HG03571 (cell line): ENCODE measurements around the gene PRKCD.

Source experiments
- ATAC-seq: cut with Tn5 transposase; IDR thresholded peaks from one replicate; pipeline ENCODE4 v1.9.1; 2021; ENCODE audit not compliant: unreplicated experiment

Gene PRKCD

DNA sequence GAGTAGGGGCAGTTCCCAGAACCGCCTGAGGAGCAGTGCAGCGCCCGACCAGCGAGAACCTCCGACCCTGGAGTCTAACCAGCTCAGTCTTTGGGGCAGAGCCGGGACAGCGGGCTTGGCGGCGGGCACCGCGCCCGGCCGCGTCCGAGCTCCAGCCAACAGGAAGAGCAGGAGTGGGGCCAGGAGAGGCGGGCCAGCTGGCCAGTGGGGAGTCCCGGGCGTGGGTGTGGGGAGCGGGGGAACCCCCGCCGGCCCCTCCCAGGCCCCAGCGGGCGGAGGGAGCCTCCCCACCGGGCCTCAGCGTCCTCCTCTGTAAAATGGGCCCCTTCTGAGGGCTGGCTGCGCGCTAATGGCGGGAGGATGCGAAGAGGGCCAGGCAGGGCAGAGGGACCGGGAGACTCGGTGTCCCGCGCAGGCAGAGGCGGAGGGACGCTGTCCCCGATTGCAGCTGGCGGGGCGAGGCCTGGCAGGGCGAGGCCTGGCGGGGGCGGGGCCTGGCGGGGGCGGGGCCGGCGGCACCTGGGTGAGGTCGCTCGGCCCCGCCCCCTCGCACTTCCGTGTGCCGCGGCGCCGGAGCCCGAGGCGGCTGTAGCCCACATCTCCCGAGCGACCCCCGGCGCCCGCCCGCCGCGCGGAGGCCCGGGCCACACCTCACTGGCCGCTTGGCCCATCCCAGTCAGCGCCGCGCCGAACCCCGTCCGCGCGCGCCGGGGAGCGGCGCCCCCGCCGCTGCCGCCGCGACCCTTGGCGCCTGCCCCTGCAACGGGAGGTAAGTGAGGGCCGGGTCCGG is at the start of gene PRKCD:
Gene PRKCD (plus strand): TSS at position 550 of the 790 bp plus-strand sequence. CDS start 17,214 bp downstream, outside the sequence.
- ATAC-seq: peak; percentile 55

DNA sequence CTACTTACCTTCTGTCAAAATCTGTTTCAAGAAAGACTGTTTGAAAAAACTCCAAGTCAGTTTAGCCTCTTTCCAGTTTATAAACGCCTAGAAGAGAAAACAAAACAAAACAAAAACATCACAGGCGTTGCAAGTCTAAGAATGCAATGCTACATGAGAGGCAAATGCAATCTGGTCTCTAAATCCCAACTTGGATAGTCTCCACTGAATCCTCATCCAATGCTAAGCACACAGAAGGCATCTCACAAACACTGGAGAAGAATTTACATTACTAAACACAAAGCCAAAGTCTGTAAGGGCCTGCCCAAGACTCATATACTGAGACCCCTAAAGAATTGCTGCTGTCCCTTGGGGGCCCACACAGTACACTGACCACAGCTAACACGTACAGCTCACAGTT is 49.2 kb upstream of the PRKCD start:
- ATAC-seq: no peak

DNA sequence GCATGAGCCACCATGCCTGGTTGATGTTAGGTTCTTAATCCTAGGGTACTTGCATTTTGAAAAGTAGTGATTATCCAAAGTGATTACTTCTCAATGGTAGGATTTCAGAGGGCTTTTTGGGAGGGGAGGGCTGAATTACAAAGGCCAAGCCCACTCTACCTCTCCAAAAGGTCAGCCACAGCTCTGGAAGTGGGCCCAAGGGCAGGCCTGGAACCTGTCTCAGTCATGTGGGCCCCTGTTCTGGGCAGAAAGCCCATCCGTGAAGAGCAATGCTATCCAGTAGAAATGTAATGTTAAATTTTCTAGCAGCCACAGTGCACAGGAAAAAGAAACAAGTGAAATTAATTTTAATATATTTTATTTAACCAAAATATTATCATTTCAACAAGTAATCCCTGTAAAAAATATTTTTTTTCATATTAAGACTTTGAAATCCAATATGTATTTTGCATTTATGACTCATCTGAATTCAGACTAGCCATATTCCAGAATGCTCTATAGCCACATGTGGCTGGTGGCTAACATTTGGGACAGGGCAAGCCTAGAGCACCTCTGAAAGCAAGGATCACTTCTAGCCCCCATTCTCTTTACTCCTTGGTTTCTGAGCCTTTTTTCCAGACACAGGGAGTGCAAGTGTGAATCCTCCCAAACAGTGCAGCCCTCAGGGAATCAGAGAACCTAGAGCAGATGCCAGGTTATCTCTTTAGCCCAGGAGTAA is 47.6 kb upstream of the PRKCD start:
- no peak for ATAC-seq

DNA sequence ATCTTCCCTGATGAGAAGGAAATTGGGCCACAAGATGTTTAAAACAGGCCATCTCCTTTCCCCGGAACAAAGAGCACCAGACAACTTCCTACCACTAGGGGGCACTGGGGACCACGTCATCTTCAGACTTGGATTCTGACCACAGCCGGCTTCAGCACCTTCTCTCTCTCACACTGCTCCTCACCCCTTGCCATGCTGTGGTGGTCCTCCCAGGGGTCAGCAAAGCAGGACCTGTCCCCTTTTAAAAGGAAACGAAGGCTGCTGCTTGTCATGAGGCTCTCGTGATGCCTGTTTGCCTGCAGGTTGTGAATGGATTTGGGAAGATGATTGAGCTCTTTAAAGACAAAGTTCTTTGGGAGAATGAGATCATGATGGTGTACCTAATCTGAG is 47.0 kb upstream of the PRKCD start:
- ATAC-seq: peak; percentile 78

DNA sequence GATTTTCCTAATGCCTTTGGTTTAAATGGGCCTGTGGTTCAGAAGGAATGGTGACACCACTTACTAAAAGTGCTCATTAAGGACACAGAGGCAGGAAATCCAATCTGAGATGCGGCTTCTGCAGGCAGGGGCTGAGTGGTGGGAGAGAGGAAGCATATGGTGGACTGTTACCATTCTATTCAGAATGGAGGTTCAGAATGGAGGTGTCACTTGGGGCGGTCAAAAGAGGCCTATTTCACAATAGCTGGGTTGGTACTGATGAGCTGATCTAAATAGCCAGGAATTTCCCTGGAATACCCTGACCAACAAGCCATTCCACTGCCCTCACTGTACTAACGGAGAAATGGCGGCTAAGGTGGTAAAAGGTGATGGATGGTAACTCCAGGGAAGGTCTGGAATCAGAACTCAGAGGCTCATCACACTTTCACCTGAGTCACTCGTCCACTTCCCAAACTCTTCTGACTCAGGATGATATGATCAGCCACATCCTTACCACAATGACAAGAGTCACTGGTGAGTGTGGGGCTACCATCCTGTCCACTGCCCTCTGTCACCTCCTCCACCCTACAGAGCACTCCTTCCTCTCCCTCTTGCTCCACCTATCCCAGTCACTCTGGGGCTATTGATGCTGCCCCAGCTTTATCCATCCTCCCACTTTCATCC is 46.5 kb upstream of the PRKCD start:
- no peak for ATAC-seq

DNA sequence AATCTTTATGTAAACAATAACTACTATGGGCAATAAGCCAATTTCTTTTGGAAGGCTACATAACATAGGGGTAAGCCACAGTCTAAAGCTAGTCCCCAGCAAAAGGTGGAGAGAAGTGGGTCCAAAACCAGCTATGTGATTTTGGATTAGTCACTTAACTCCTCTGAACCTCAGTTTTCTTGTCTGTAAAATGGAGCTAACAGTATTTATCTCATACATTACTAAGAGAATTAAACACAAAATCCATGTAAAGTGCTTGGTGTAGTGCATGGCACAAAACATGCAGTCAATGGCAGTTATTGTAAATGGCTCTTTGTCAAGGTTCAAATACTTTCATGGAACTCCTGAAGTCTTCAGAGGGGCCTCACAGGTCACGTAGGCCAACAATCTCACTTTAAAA is 44.1 kb upstream of the PRKCD start:
- ATAC-seq: no peak

DNA sequence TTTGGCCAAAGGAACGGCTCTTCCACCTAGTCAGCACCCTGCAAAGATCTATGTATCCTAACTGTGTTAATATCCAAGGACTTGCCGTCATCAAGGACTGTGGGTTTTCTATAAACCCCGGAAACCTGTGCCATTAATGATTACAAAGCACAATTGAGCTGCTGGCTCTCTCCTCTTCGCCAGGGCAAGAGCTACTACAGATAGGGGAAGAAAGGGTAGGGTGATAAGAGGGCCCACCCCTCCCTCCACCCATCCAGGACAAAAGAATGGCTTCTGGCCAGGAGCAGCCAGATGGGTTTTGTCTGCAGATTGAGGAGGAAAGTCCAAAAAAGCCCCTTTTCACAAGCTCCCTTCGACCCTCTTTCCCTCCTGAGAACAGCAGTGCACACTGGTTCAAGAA is 40.7 kb upstream of the PRKCD start:
- ATAC-seq: no peak

DNA sequence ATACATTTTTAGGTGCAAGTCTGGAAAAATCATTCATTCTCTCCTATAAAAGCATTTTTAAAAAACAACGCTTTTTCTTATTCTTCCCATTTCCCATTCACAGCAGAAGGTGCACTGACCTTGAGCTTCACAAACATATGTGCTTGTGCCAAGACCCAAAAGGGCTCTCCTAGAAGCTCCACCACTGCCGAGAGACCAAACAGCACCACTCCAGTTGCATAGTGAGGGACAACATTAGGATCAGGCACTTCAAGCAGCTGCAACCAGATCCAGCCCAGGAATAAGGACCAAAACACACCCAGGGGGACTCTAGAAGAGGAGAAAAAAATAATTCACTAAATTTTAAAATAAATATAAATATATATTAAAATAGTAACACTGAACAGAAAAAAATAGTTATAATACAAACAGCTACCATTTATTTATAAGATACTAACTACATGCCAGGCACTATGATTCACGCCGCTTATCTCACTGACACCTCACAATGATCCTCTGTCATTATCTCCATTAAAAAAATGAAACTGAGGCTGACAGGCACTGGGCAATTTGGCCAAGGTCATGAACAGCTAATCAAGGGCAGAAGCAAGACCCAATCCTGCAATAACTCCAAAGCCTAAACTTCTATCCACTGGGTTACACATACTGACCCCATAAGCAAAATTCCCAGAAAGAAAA is 38.6 kb upstream of the PRKCD start:
- no peak for ATAC-seq

DNA sequence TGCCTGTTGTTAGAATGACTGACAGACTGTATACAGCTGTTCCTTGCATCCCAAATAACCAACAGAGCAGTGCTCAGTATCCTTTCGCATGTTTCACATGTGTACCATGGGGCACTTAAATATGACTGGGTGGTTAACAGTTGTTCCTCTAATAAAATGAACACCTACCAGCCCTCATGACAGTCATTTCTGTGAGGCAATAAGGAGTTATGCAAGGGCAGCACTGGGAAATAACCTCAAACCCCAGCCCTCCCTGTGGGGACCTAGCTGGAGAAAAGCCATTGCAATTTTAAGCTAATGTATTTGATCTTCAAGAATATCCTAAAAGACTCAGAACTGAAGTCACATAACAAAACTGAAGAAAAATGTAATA is 38.1 kb upstream of the PRKCD start:
- no peak for ATAC-seq

DNA sequence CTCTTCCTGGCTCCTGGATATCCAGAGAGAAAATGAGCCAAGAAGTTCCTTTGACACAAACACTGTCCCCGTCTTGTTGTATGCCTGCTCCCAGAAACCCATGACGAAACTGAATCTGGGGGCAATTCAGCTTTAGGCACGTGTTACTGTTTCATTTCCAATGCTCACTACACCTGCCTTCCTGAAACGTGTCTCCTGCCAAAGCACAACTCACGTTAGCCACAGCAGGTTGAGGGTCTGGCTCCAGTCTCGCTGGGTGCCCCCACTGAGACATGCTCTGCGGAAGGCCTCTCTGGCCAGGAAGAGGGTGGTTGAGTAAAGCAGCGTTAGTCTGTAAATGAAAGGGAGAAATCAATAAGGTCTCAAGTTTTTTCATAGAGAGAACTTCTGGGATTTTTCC is 37.5 kb upstream of the PRKCD start:
- no peak for ATAC-seq

DNA sequence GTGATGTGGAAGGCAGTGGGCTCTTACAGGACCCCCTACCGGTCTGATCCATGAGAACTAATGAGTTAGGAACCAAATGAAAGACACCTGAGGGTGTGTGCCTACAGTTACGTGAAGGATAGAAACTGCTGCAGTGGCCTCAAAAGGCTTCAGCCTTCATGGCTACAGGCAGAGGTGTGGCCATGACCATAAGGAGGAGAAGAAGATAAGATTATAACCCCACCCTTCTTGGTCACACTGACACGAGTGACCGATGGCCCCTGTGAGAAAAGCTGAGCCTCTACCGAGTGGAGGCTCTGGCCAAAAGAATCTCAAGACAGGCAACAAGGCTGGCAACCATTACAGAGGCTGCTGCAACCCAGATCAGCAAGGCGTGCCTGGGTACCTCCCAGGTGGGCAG is 37.1 kb upstream of the PRKCD start:
- ATAC-seq: no peak

DNA sequence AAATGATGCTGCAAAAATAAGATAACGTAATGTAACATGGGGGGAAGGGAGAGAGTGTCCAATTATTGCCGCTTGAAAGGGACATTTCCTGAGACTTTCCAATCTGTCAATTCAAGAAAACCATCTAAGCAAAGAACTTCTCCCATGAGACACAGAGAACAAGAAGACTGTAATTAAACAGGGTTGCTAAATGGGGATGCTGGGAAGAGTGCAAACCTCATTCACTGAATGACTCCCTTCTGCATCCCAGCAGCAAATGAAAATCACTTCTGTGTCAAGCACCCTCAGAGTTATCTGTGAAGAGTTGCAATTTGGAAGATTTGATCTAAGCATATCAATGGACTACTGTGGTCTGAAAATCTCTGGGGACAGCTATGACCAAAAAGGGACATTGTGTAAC is 34.4 kb upstream of the PRKCD start:
- ATAC-seq: no peak

DNA sequence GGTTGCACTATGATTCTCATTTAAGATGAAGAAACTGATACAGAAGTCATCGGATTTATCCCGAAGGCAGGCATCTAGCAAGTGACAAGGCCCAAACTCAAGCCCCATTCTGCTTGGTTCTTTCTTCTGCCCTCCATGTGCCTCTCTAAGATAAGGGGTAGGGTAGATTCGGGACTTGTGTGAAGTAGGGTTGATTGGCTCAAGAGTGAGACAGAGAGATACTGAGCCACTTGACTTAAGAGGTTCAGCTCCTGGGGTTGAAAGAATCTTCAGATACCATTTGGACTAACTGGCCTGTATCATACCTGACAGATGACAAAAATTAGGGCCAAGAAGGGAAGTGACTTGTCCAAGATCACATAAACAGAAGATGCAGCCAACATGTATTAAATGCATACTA is 31.7 kb upstream of the PRKCD start:
- no peak for ATAC-seq

DNA sequence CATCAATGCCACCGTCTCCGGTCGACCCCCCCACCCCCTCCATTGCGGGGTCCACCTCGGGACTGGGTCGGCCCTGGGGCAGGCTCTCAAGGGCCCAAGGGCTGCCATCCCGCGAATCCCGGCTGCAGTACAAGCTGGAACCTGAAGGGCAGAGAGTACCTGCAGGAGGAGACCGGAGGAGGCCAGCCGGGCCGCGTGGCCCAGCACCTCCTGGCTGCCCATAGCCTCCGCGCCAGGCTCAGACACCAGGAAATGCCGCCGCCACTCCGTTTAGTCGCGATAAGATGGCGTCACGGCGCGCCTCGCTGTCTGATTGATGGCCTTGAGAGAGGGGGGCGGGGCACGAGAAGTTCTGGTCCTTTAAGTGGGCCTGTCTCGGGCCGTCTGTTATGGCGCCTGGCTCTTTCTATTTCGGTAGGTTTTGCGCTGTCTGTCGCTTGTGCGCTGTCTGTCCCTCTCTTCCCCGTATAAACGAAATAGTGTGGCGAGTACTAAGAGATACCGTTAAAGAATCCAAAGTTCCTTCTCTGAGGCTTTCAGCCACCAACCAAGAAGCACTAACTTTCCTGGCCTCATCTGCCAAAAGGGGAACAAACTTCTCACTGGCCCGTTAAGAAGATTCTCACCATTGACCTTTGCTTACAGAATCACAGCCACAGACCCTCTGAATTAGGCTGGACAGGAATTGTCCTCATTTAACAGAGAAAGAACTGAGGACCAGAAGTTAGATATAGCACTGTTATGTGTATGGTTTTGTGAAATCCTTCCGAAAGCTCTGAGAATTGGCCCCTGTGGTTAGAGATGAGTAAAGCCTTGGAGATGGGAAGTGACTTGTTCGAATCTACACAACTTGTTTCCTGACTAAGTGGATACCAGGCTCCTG is 30.6 kb upstream of the PRKCD start, which contains the start of gene RFT1:
Gene RFT1 (minus strand): TSS at position 257 of the 883 bp plus-strand sequence. CDS start 35 bp downstream, at position 222.
- peak; percentile 73 for ATAC-seq

DNA sequence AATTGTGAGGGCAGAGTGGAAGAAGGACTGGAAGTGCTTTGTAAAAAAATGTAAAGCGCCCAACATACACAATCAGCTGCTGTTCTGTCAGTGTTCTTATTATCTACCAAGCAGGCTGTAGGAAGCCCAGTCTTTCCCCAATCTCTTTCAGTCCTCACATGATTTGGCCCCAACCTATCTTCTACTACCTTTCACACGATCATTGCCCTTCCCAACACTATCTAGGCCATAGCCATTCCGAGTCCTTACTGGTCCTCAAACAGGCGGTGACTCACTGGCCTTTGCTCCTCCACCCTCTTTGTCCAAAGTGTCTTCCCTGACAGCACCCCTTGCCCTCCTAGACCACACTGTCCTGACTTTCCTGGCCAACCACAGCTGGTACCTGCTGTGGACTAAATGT is 29.9 kb upstream of the PRKCD start:
- ATAC-seq: no peak

DNA sequence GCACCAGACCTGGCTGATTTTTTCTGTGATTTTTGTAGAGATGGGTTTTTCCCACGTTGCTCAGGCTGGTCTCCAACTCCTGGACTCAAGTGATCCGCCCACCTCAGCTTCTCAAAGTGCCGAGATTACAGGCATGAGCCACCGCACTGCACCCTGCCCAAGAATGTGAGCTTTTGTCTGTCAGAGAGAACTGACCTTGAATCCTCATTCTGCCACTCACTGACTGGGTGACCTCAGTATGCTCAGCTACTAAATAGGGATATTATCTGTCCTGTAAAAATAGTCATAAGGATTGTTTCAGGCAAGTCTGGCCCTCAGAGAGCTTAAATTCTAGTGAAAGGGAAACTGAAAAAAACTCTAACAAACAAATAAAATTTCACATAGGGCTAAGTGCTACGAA is 28.7 kb upstream of the PRKCD start:
- no peak for ATAC-seq

DNA sequence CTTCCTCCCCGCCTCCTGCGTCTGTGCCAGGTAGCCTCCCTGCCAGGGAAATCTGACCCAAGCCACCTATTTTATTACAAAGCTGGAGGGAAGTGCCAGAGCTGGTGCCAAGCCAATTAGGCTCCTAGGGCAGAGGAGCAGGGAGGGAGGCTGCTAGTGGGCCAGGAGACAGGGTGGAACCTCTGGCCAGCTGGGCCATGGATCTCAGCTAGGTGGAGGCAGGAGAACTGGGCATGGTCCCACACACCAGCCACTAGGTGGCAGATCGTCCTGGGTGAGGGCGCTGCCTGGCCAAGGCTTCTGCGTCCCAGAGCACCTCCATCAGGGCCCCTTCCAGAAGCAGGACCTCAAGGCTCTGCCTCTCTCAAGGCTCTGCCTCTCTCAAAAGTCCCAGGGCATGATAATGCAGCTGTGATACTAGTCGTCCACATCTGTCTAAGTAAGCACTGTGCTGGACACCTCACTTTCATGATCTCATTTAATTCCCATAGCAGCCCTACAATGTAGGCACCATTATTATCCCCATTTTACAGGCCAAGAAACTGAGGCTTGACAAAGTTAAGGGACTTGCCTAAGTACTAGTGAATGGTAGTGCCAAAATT is 26.3 kb upstream of the PRKCD start:
- ATAC-seq: no peak

DNA sequence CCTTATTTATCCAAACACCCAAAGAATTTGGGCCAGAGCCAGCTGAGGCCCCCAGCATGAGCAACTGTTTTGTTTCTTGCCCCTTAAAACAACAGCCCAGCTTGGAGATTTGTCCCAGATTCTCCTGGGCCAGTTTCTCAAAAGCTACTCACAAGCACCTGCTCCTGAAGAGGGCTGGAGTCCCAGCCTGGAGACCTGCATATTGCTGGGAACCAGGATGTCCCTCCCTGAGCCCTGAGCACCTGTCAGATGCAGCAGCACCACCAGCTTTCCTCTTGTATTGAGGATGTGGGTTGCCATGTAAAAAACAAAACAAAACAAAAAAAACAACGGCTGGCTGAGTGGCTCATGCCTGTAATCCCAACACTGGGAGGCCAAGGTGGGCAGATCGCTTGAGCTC is 23.8 kb upstream of the PRKCD start:
- ATAC-seq: no peak

DNA sequence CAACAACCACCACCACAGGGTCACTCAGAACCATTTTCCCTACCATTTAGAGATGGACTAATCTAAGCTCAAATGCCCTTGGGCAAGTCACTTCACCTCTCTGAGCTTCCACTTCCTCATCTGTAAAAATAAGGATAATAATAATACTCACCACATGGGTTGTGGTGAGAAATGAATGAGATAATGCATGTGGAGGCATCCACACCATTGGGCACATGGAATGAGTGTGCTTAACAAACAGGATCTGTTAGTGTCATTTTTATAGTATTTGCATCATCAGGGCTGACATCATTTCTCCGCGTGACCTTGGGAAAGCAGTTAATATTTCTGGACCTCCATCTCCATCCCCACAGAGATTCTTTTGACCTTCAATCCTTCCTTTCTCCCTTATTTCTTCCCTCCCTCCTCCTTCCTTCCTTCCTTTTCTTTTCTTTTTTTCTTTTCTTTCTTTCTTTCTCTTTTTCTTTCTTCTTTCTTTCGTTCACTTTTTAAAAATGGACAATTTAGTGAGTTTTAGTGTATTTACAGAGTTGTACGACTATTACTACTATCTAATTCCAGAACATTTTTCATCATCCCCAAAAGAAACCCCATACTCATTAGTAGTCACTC is 23.1 kb upstream of the PRKCD start:
- ATAC-seq: no peak
